HepG2 (cell line): Measurements from ENCODE around the gene TLCD1. TPM values are rescaled to one million over a fixed set of nuclear protein-coding genes. Genes with fewer than 3 reads are reported as not detected.

ENCODE experiments used
- ATRX ChIP-seq: sonication (generic); formaldehyde crosslinking; IDR thresholded peaks from 2 replicates; pipeline ENCODE4 v1.4.0; 2020; ENCODE audit warnings: missing genetic modification reagents, borderline replicate concordance
- EED ChIP-seq: sonication (generic); formaldehyde crosslinking; IDR thresholded peaks from 2 replicates; pipeline ENCODE4 v1.5.0; 2020; ENCODE audit warnings: mild to moderate bottlenecking, missing genetic modification reagents
- EHMT2 ChIP-seq: fragments of 200-600 bp; sonication (generic); IDR thresholded peaks from 2 replicates; pipeline ENCODE4 v1.7.0; 2017; ENCODE audit warnings: antibody characterized with exemption, low read depth, low read length, borderline replicate concordance
- FLYWCH1 ChIP-seq: sonication (generic); formaldehyde crosslinking; IDR thresholded peaks from 2 replicates; pipeline ENCODE4 v1.8.1; 2023; ENCODE audit warnings: mild to moderate bottlenecking, missing genetic modification reagents
- GLMP ChIP-seq: sonication (generic); formaldehyde crosslinking; IDR thresholded peaks from 2 replicates; pipeline ENCODE4 v1.9.0; 2021; ENCODE audit warnings: missing genetic modification reagents, mild to moderate bottlenecking, borderline replicate concordance
- GTF3A ChIP-seq: sonication (generic); formaldehyde crosslinking; conservative IDR thresholded peaks from 2 replicates; pipeline ENCODE4 v1.4.0; 2020; ENCODE audit warnings: mild to moderate bottlenecking, missing genetic modification reagents
- HMGA1 ChIP-seq: sonication (generic); formaldehyde crosslinking; conservative IDR thresholded peaks from 2 replicates; pipeline ENCODE4 v1.4.0; 2020; ENCODE audit warnings: missing genetic modification reagents
- JARID2 ChIP-seq: sonication (generic); formaldehyde crosslinking; IDR thresholded peaks from 2 replicates; pipeline ENCODE4 v1.8.1; 2023; ENCODE audit warnings: missing genetic modification reagents, inconsistent platforms; ENCODE audit not compliant: insufficient replicate concordance
- KAT8 ChIP-seq: IDR thresholded peaks from 2 replicates; pipeline ENCODE4 v1.6.1; 2016; ENCODE audit warnings: missing genetic modification reagents, missing compliant biosample characterization
- KLF12 ChIP-seq: sonication (generic); formaldehyde crosslinking; IDR thresholded peaks from 2 replicates; pipeline ENCODE4 v1.4.0; 2020; ENCODE audit warnings: missing genetic modification reagents, borderline replicate concordance
- MATR3 ChIP-seq: sonication (generic); formaldehyde crosslinking; IDR thresholded peaks from 2 replicates; pipeline ENCODE4 v1.4.0; 2020; ENCODE audit warnings: missing genetic modification reagents
- PRMT3 ChIP-seq: sonication (generic); formaldehyde crosslinking; IDR thresholded peaks from 2 replicates; pipeline ENCODE4 v1.8.1; 2022; ENCODE audit warnings: low read depth, mild to moderate bottlenecking, moderate library complexity, missing genetic modification reagents, borderline replicate concordance
- SETDB1 ChIP-seq: sonication (generic); formaldehyde crosslinking; IDR thresholded peaks from 2 replicates; pipeline ENCODE4 v1.5.1; 2020; ENCODE audit warnings: missing genetic modification reagents, mild to moderate bottlenecking, borderline replicate concordance
- SMAD1 ChIP-seq: sonication (generic); formaldehyde crosslinking; IDR thresholded peaks from 2 replicates; pipeline ENCODE4 v1.4.0; 2020; ENCODE audit warnings: missing genetic modification reagents, low read depth, mild to moderate bottlenecking, borderline replicate concordance
- SP140L ChIP-seq: sonication (generic); formaldehyde crosslinking; IDR thresholded peaks from 2 replicates; pipeline ENCODE4 v1.4.0; 2020; ENCODE audit warnings: missing genetic modification reagents, borderline replicate concordance
- ZBTB21 ChIP-seq: sonication (generic); formaldehyde crosslinking; IDR thresholded peaks from 2 replicates; pipeline ENCODE4 v1.4.0; 2020; ENCODE audit warnings: missing genetic modification reagents
- ZFP37 ChIP-seq: sonication (generic); formaldehyde crosslinking; IDR thresholded peaks from 2 replicates; pipeline ENCODE4 v1.4.0; 2020; ENCODE audit warnings: missing genetic modification reagents, borderline replicate concordance
- ZNF354B ChIP-seq: sonication (generic); formaldehyde crosslinking; IDR thresholded peaks from 2 replicates; pipeline ENCODE4 v1.8.0; 2022; ENCODE audit warnings: mild to moderate bottlenecking, missing genetic modification reagents
- ZNF367 ChIP-seq: sonication (generic); formaldehyde crosslinking; IDR thresholded peaks from 2 replicates; pipeline ENCODE4 v1.4.0; 2020; ENCODE audit warnings: missing genetic modification reagents, borderline replicate concordance
- ZNF83 ChIP-seq: sonication (generic); formaldehyde crosslinking; IDR thresholded peaks from 2 replicates; pipeline ENCODE4 v1.4.0; 2020; ENCODE audit warnings: missing genetic modification reagents, mild to moderate bottlenecking, borderline replicate concordance
- polyA plus RNA-seq, 8 experiments: library from polyadenylated mRNA; depleted of rRNA in 3 of 8; stranded (reverse) in 7 of 8; unstranded in 1 of 8; fragments of >200 nt; fragmentation: Illumina TruSeq in 4 of 8; extraction: Trizol in 4 of 8; gene quantifications; 2 replicates each; pipeline versions ENCODE4 v1.2.1 to v1.2.3, GENCODE V29; 2011 to 2016; ENCODE audit warnings: low read depth in 4 of 8, missing spikeins in 1 of 8, mixed read lengths in 1 of 8; ENCODE audit not compliant: insufficient read depth in 1 of 8
- total RNA-seq, 5 experiments: library from RNA; depleted of rRNA; stranded (reverse); fragments of >200 nt; fragmentation: Illumina TruSeq; extraction: Trizol; gene quantifications; 2 replicates each; pipeline ENCODE4 v1.2.3, GENCODE V29; 2016; ENCODE audit warnings: low read depth in 1 of 5
- TF ChIP-seq, protein P1 (sequence below): sonication (generic); formaldehyde crosslinking; conservative IDR thresholded peaks from 2 replicates; pipeline ENCODE4 v1.8.0; 2022; ENCODE audit warnings: low read depth, missing genetic modification reagents
- TF ChIP-seq, protein P2 (sequence below): sonication (generic); formaldehyde crosslinking; IDR thresholded peaks from 2 replicates; pipeline ENCODE4 v1.5.1; 2020; ENCODE audit warnings: missing genetic modification reagents, mild to moderate bottlenecking, borderline replicate concordance
- TF ChIP-seq, protein P3 (sequence below): sonication (generic); formaldehyde crosslinking; IDR thresholded peaks from 2 replicates; pipeline ENCODE4 v1.5.1; 2020; ENCODE audit warnings: missing genetic modification reagents, mild to moderate bottlenecking, borderline replicate concordance

TLCD1 gene
- total and polyA plus RNA-seq, 2 of the 13 experiments (the other 11 are each of a cell fraction or from before 2014, with no cell fraction given) = 14.9 to 19.6 TPM

- TF ChIP-seq, protein P1, sequence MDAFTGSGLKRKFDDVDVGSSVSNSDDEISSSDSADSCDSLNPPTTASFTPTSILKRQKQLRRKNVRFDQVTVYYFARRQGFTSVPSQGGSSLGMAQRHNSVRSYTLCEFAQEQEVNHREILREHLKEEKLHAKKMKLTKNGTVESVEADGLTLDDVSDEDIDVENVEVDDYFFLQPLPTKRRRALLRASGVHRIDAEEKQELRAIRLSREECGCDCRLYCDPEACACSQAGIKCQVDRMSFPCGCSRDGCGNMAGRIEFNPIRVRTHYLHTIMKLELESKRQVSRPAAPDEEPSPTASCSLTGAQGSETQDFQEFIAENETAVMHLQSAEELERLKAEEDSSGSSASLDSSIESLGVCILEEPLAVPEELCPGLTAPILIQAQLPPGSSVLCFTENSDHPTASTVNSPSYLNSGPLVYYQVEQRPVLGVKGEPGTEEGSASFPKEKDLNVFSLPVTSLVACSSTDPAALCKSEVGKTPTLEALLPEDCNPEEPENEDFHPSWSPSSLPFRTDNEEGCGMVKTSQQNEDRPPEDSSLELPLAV = no peak
- TF ChIP-seq ZBTB21 = peak; percentile 99
- TF ChIP-seq ZFP37 = no peak
- TF ChIP-seq SMAD1 (CRISPR knock-in tag) = no peak
- TF ChIP-seq SETDB1 (CRISPR knock-in tag) = no peak
- no peak for TF ChIP-seq ZNF367 (CRISPR knock-in tag)
- TF ChIP-seq GTF3A (CRISPR knock-in tag) = no peak
- TF ChIP-seq, protein P2, sequence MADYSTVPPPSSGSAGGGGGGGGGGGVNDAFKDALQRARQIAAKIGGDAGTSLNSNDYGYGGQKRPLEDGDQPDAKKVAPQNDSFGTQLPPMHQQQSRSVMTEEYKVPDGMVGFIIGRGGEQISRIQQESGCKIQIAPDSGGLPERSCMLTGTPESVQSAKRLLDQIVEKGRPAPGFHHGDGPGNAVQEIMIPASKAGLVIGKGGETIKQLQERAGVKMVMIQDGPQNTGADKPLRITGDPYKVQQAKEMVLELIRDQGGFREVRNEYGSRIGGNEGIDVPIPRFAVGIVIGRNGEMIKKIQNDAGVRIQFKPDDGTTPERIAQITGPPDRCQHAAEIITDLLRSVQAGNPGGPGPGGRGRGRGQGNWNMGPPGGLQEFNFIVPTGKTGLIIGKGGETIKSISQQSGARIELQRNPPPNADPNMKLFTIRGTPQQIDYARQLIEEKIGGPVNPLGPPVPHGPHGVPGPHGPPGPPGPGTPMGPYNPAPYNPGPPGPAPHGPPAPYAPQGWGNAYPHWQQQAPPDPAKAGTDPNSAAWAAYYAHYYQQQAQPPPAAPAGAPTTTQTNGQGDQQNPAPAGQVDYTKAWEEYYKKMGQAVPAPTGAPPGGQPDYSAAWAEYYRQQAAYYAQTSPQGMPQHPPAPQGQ (CRISPR knock-in tag) = no peak
- TF ChIP-seq ZNF83 (CRISPR knock-in tag) = 0 out of 2 replicates have a peak, but pooled peaks have one; percentile 11
- peak; percentile 37; the same call in 1 of the 2 replicates for TF ChIP-seq KAT8 (CRISPR knock-in tag)
- no peak for TF ChIP-seq FLYWCH1 (CRISPR knock-in tag)
- TF ChIP-seq HMGA1 = no peak
- TF ChIP-seq EHMT2 = no peak
- TF ChIP-seq, protein P3, sequence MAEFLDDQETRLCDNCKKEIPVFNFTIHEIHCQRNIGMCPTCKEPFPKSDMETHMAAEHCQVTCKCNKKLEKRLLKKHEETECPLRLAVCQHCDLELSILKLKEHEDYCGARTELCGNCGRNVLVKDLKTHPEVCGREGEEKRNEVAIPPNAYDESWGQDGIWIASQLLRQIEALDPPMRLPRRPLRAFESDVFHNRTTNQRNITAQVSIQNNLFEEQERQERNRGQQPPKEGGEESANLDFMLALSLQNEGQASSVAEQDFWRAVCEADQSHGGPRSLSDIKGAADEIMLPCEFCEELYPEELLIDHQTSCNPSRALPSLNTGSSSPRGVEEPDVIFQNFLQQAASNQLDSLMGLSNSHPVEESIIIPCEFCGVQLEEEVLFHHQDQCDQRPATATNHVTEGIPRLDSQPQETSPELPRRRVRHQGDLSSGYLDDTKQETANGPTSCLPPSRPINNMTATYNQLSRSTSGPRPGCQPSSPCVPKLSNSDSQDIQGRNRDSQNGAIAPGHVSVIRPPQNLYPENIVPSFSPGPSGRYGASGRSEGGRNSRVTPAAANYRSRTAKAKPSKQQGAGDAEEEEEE (CRISPR knock-in tag) = no peak
- peak; percentile 84; the same call in 1 of the 2 replicates for TF ChIP-seq PRMT3 (CRISPR knock-in tag)
- no peak for TF ChIP-seq SP140L
- TF ChIP-seq KLF12 (CRISPR knock-in tag) = no peak
- TF ChIP-seq ZNF354B (CRISPR knock-in tag) = no peak
- TF ChIP-seq MATR3 (CRISPR knock-in tag) = no peak
- no peak for TF ChIP-seq EED (CRISPR knock-in tag)
- no peak for TF ChIP-seq JARID2
- TF ChIP-seq ATRX = no peak
- no peak for TF ChIP-seq GLMP (CRISPR knock-in tag)
Measured at GRCh38 chr17:28744104-28744971, 18.3 kb upstream of the TLCD1 start (continued).
